ENCODE measurements around the gene CALCB.
"Not testable (repeated sequence)": the region's sequence is repeated elsewhere in the genome, so short reads cannot be mapped to it uniquely, and the experiment has no call there.

The CALCB gene

GRCh38 chr11:15073361-15074205 lies at the start of gene CALCB:
Gene CALCB, plus strand, starts transcription at chr11:15073593. Its CDS starts 1,126 bp downstream, at chr11:15074719.
- no peak for FAIRE-seq

- no peak for FAIRE-seq
Observed at GRCh38 chr11:15027011-15027410, 46.4 kb upstream of the CALCB start.

GRCh38 chr11:15027956-15028355 lies 45.4 kb upstream of the CALCB start:
- FAIRE-seq, result no peak

- FAIRE-seq, result no peak
Observed at GRCh38 chr11:15028379-15028778, 45.0 kb upstream of the CALCB start.

- not testable (repeated sequence) for FAIRE-seq
Observed at GRCh38 chr11:15031945-15032344, 41.4 kb upstream of the CALCB start.

GRCh38 chr11:15034687-15035267 lies 38.6 kb upstream of the CALCB start:
- no peak for FAIRE-seq

- no peak for FAIRE-seq
Observed at GRCh38 chr11:15035283-15035682, 38.1 kb upstream of the CALCB start.

- FAIRE-seq, result no peak
Observed at GRCh38 chr11:15038963-15039362, 34.4 kb upstream of the CALCB start.

GRCh38 chr11:15045209-15045608 lies 28.2 kb upstream of the CALCB start:
- FAIRE-seq, result no peak

- no peak for FAIRE-seq
Observed at GRCh38 chr11:15045891-15046290, 27.5 kb upstream of the CALCB start.

- FAIRE-seq, result not testable (repeated sequence)
Observed at GRCh38 chr11:15046673-15047072, 26.7 kb upstream of the CALCB start.

- no peak for FAIRE-seq
Observed at GRCh38 chr11:15048616-15049015, 24.8 kb upstream of the CALCB start.

- no peak for FAIRE-seq
Observed at GRCh38 chr11:15053191-15053685, 20.2 kb upstream of the CALCB start.

GRCh38 chr11:15055620-15056356 lies 17.6 kb upstream of the CALCB start:
- FAIRE-seq, result no peak

GRCh38 chr11:15057329-15057728 lies 16.1 kb upstream of the CALCB start:
- FAIRE-seq, result no peak

GRCh38 chr11:15059132-15059915 lies 14.1 kb upstream of the CALCB start:
- no peak for FAIRE-seq

GRCh38 chr11:15062599-15062998 lies 10.8 kb upstream of the CALCB start:
- FAIRE-seq, result no peak

GRCh38 chr11:15069751-15070150 lies 3.6 kb upstream of the CALCB start:
- not testable (repeated sequence) for FAIRE-seq

GRCh38 chr11:15071556-15072255 lies 1.7 kb upstream of the CALCB start:
- no peak for FAIRE-seq

GRCh38 chr11:15072551-15073143 lies 746 bp upstream of the CALCB start:
- FAIRE-seq, result no peak
